Stimulated activated CD8-positive, alpha-beta memory T cell treated with anti-CD3 and anti-CD28 coated beads, Interleukin-12 subunit alpha, Interleukin-12 subunit beta, amount 100 ng/mL, for 24 hours (primary cell): ENCODE results near the gene AP3S1.
"Not testable (repeated sequence)": the region's sequence is repeated elsewhere in the genome, so short reads cannot be mapped to it uniquely, and the experiment has no call there.

Experiments used
- DNase-seq: peaks from one replicate; pipeline ENCODE4 v3.0.0-alpha.2; 2020; ENCODE audit errors: extremely low read depth

The AP3S1 gene

GRCh38 chr5:115869256-115869795 lies 27.6 kb downstream of the AP3S1 start:
- no peak for DNase-seq

- no peak for DNase-seq
These were observed 30.7 kb downstream of the AP3S1 start for GRCh38 chr5:115872447-115872846.

GRCh38 chr5:115873392-115873791 lies 31.7 kb downstream of the AP3S1 start:
- DNase-seq, result no peak

GRCh38 chr5:115875447-115875846 lies 33.7 kb downstream of the AP3S1 start:
- no peak for DNase-seq

GRCh38 chr5:115877342-115877741 lies 35.6 kb downstream of the AP3S1 start:
- not testable (repeated sequence) for DNase-seq

- not testable (repeated sequence) for DNase-seq
These were observed 40.7 kb downstream of the AP3S1 start for GRCh38 chr5:115882434-115882833.

GRCh38 chr5:115884704-115885103 lies 43.0 kb downstream of the AP3S1 start:
- no peak for DNase-seq

GRCh38 chr5:115885208-115885607 lies 43.5 kb downstream of the AP3S1 start:
- not testable (repeated sequence) for DNase-seq

GRCh38 chr5:115888027-115888426 lies 46.3 kb downstream of the AP3S1 start:
- DNase-seq, result no peak

- DNase-seq, result no peak
These were observed 50.3 kb downstream of the AP3S1 start for GRCh38 chr5:115892021-115892420.

- DNase-seq, result no peak
These were observed 52.6 kb downstream of the AP3S1 start for GRCh38 chr5:115894342-115894741.

GRCh38 chr5:115895821-115896220 lies 54.1 kb downstream of the AP3S1 start:
- no peak for DNase-seq

GRCh38 chr5:115898656-115899055 lies 56.9 kb downstream of the AP3S1 start:
- no peak for DNase-seq

- no peak for DNase-seq
These were observed 65.4 kb downstream of the AP3S1 start for GRCh38 chr5:115907177-115907576.

- not testable (repeated sequence) for DNase-seq
These were observed 72.1 kb downstream of the AP3S1 start for GRCh38 chr5:115913623-115914400.

GRCh38 chr5:115920171-115920725 lies 78.5 kb downstream of the AP3S1 start:
- no peak for DNase-seq

GRCh38 chr5:115928578-115929407 lies 87.1 kb downstream of the AP3S1 start:
- not testable (repeated sequence) for DNase-seq

GRCh38 chr5:115930171-115930570 lies 88.4 kb downstream of the AP3S1 start:
- DNase-seq, result not testable (repeated sequence)

- no peak for DNase-seq
These were observed 89.0 kb downstream of the AP3S1 start for GRCh38 chr5:115930630-115931337.

- no peak for DNase-seq
These were observed 91.3 kb downstream of the AP3S1 start for GRCh38 chr5:115932991-115933390.

- DNase-seq, result no peak
These were observed 92.7 kb downstream of the AP3S1 start for GRCh38 chr5:115934388-115934974.
